Measurements from ENCODE around the gene BTBD8. TPM values are rescaled to one million over a fixed set of nuclear protein-coding genes. Genes with fewer than 3 reads are reported as not detected.

The BTBD8 gene
- total and polyA plus RNA-seq, 2 of the 4 experiments (the other 2 are of a cell fraction): 0.94 to 2.0 TPM

GRCh38 chr1:92030656-92031107 lies 49.5 kb upstream of the BTBD8 start:
- H2BK15ac ChIP-seq (ENCODE audit: low read depth, low read length): 0 out of 3 replicates have a peak overlapping the region, but pooled peaks have one; percentile 42
- BruUV-seq (replicated peaks): no TSS peak
- H3K56ac ChIP-seq (ENCODE audit: extremely low read depth, insufficient read depth, low read length): no peak overlapping the region
- TF ChIP-seq CEBPB (IDR thresholded peaks at IDR 0.05; ENCODE audit: low read depth, low read length) (peak; percentile 23; the same call in 1 of the 2 replicates), MAZ (IDR thresholded peaks at IDR 0.05; ENCODE audit: borderline replicate concordance, low read depth, low read length) (no peak)
- H2BK20ac ChIP-seq (ENCODE audit: low read depth, low read length): 0 out of 2 replicates have a peak overlapping the region, but pooled peaks have one; percentile 47
- no peaks in the 10 kb centered on the region for H3K9me3 ChIP-seq (ENCODE audit: control insufficient read depth, insufficient read depth, low read length)
- H2AK9ac ChIP-seq (replicated peaks; ENCODE audit: low read depth, low read length, poor library complexity): no peak overlapping the region
- H4K5ac ChIP-seq (ENCODE audit: low read depth, low read length): 0 out of 2 replicates have a peak overlapping the region, but pooled peaks have one; percentile 19
- no peak overlapping the region for H3K18ac ChIP-seq (ENCODE audit: low read depth, low read length)
- H3K9me1 ChIP-seq (ENCODE audit: insufficient read depth, low read length): peaks cover 4% of the 10 kb centered on the region; the same call in 1 of the 2 replicates
- ChIA-PET CTCF (interaction anchor here (1.3 kb wide), 1 partner anchor 236 kb away, joined by 3 read pairs; no protein-coding TSS in a partner anchor), POLR2A (ENCODE audit: unreplicated experiment) (interaction anchor here (0.6 kb wide), 1 partner anchor 15 kb away, joined by 3 read pairs; no protein-coding TSS in a partner anchor)
- H3K23ac ChIP-seq (ENCODE audit: low read depth, low read length): peak overlapping the region; percentile 89; the same call in 1 of the 2 replicates
- peak overlapping the region; percentile 49 for H3K4me2 ChIP-seq (ENCODE audit: low read depth, low read length)
- H3K4ac ChIP-seq (ENCODE audit: low read depth, low read length): peak overlapping the region; percentile 37; the same call in 1 of the 2 replicates
- H2BK120ac ChIP-seq (ENCODE audit: low read depth, low read length): peak overlapping the region; percentile 40; the same call in 1 of the 2 replicates
- intact Hi-C loops (cut with micrococcal nuclease): no loop called here
- peak overlapping the region; percentile 76 for H3K4me3 ChIP-seq (ENCODE audit: insufficient read depth, low read depth, low read length)
- H3K9ac ChIP-seq (ENCODE audit: low read depth, low read length): peak overlapping the region; percentile 22; the same call in 1 of the 2 replicates
- H3K27ac ChIP-seq (ENCODE audit: insufficient read depth, low read length): no peak overlapping the region
- H4K8ac ChIP-seq (ENCODE audit: low read depth in 2 of 2, low read length in 2 of 2): peak overlapping the region; percentile 43 to 63; a peak in 2 of 4 replicates
- ATAC-seq (ENCODE audit: low read depth) (peak; percentile 42), DNase-seq (peak; percentile 72)
- WGBS, 2 experiments (ENCODE audit: extremely low coverage in 2 of 2, insufficient read length in 1 of 2): 50% methylated on average over 1 of the region's 4 CpGs; no CpG with 5 or more reads in 1 of the 2 experiments
- no peaks in the 10 kb centered on the region; a peak in 1 of 4 replicates for H3K79me1 ChIP-seq (ENCODE audit: low read depth in 1 of 2, low read length in 2 of 2)
- peak overlapping the region; percentile 12 for H2BK5ac ChIP-seq (ENCODE audit: low read depth, low read length, poor library complexity, severe bottlenecking)
- no peak overlapping the region for H4K91ac ChIP-seq (ENCODE audit: insufficient read depth, low read depth, low read length)
- H3K4me1 ChIP-seq (ENCODE audit: control insufficient read depth, insufficient read depth, low read length): peaks cover 6% of the 10 kb centered on the region
- peak overlapping the region; percentile 95 for H2AFZ ChIP-seq (replicated peaks; ENCODE audit: low read length, poor library complexity)
- H3K14ac ChIP-seq (replicated peaks; ENCODE audit: low read depth, low read length): peak overlapping the region; percentile 77; the same call in 1 of the 2 replicates
- H2AK5ac ChIP-seq (ENCODE audit: low read depth, low read length): no peak overlapping the region
- H3K36me3 ChIP-seq (ENCODE audit: control insufficient read depth, insufficient read depth, low read length): no peaks in the 10 kb centered on the region
- no peaks in the 10 kb centered on the region for H4K20me1 ChIP-seq (ENCODE audit: insufficient read depth, low read length)
- no peaks in the 10 kb centered on the region for H3K27me3 ChIP-seq (ENCODE audit: control insufficient read depth, insufficient read depth, low read length)
- dilution Hi-C loops (cut with HindIII; ENCODE audit: low sequenced_read_pairs, unreplicated experiment): no loop called here
- in situ Hi-C loops (cut with MboI; ENCODE audit: low sequenced_read_pairs): no loop called here

Data from IMR-90 (cell line).